Astrocyte (in vitro differentiated cells and primary cell): Measurements from ENCODE around the gene ATXN7. TPM values are rescaled to one million over a fixed set of nuclear protein-coding genes. Genes with fewer than 3 reads are reported as not detected.

ENCODE experiments used
- DNase-seq: peaks from one replicate; pipeline ENCODE4 v3.0.0-alpha.2; 2010; ENCODE audit warnings: low read depth
- FAIRE-seq: peaks from 2 replicates; lab custom pipeline; 2011; peaks lifted over from hg19 to GRCh38; lab: Jason Lieb, UNC
- H2AFZ ChIP-seq: 2 replicates; pipeline ENCODE4 v1.6.0; 2012; ENCODE audit warnings: low read depth, low read length, inconsistent platforms
- H3K27ac ChIP-seq: 2 replicates; pipeline ENCODE4 v1.5.1; 2011; ENCODE audit warnings: low read depth, low read length, inconsistent platforms
- H3K27me3 ChIP-seq: 2 replicates; pipeline ENCODE4 v1.6.0; 2011; ENCODE audit warnings: low read length, inconsistent platforms; ENCODE audit not compliant: insufficient read depth
- H3K36me3 ChIP-seq: 2 replicates; pipeline ENCODE4 v1.5.1; 2011; ENCODE audit warnings: low read length, inconsistent platforms; ENCODE audit not compliant: insufficient read depth
- H3K4me1 ChIP-seq: 2 replicates; pipeline ENCODE4 v1.5.1; 2011; ENCODE audit warnings: low read length, inconsistent platforms; ENCODE audit not compliant: insufficient read depth
- H3K4me2 ChIP-seq: 2 replicates; pipeline ENCODE4 v1.6.0; 2012; ENCODE audit warnings: low read length, inconsistent platforms
- H3K4me3 ChIP-seq: 2 replicates; pipeline ENCODE4 v1.5.1; 2011; ENCODE audit warnings: low read depth, mild to moderate bottlenecking, low read length, inconsistent platforms; ENCODE audit not compliant: insufficient read depth
- H3K79me2 ChIP-seq: 2 replicates; pipeline ENCODE4 v1.6.0; 2012; ENCODE audit warnings: mild to moderate bottlenecking, low read length, inconsistent platforms; ENCODE audit not compliant: insufficient read depth
- H3K9ac ChIP-seq: 2 replicates; pipeline ENCODE4 v1.6.0; 2012; ENCODE audit warnings: mild to moderate bottlenecking, low read length, inconsistent platforms
- H3K9me3 ChIP-seq: 2 replicates; pipeline ENCODE4 v1.5.1; 2012; ENCODE audit warnings: low read depth, mild to moderate bottlenecking, low read length, inconsistent platforms; ENCODE audit not compliant: insufficient read depth
- H4K20me1 ChIP-seq: 2 replicates; pipeline ENCODE4 v1.6.0; 2012; ENCODE audit warnings: low read length, inconsistent platforms; ENCODE audit not compliant: insufficient read depth
- H3K27ac Mint-ChIP-seq: one replicate; pipeline ENCODE4 v1.8.0; 2021; ENCODE audit warnings: mild to moderate bottlenecking, mixed read lengths; ENCODE audit not compliant: unreplicated experiment
- H3K27me3 Mint-ChIP-seq: one replicate; pipeline ENCODE4 v1.8.0; 2021; ENCODE audit warnings: low read depth, mixed read lengths; ENCODE audit not compliant: unreplicated experiment
- H3K36me3 Mint-ChIP-seq: one replicate; pipeline ENCODE4 v1.8.0; 2021; ENCODE audit warnings: low read depth, mixed read lengths; ENCODE audit not compliant: unreplicated experiment
- H3K4me1 Mint-ChIP-seq: one replicate; pipeline ENCODE4 v1.8.0; 2021; ENCODE audit warnings: low read depth, mixed read lengths; ENCODE audit not compliant: unreplicated experiment
- H3K4me3 Mint-ChIP-seq: one replicate; pipeline ENCODE4 v1.8.0; 2021; ENCODE audit warnings: mild to moderate bottlenecking, moderate library complexity, mixed read lengths; ENCODE audit not compliant: unreplicated experiment
- H3K9me3 Mint-ChIP-seq: one replicate; pipeline ENCODE4 v1.8.0; 2021; ENCODE audit warnings: mild to moderate bottlenecking, mixed read lengths; ENCODE audit not compliant: unreplicated experiment
- CTCF ChIP-seq: IDR thresholded peaks from 2 replicates; pipeline ENCODE4 v1.5.1; 2011; ENCODE audit warnings: low read depth, mild to moderate bottlenecking, inconsistent platforms, low read length, moderate library complexity; ENCODE audit not compliant: insufficient read depth
- EZH2 ChIP-seq: IDR thresholded peaks from 2 replicates; pipeline ENCODE4 v1.6.1; 2012; ENCODE audit warnings: mild to moderate bottlenecking, low read length, inconsistent platforms; ENCODE audit not compliant: insufficient read depth
- total RNA-seq: library from RNA; stranded (reverse); gene quantifications from 2 replicates; pipeline ENCODE4 v1.2.1, GENCODE V29; 2021

ATXN7 gene
- total RNA-seq, 1 donor from 2014 or later, result 17.6 TPM

GRCh38 chr3:63867225-63867624 lies 3.6 kb downstream of the ATXN7 start:
- peaks cover 21% of the 10 kb centered on the region for H3K4me1 Mint-ChIP-seq
- H3K9me3 ChIP-seq, result no peaks in the 10 kb centered on the region
- H3K4me1 ChIP-seq, result peaks cover 12% of the 10 kb centered on the region
- H3K27ac Mint-ChIP-seq, result no peak overlapping the region
- H3K36me3 Mint-ChIP-seq, result peaks cover 3% of the 10 kb centered on the region
- H2AFZ ChIP-seq, result no peak overlapping the region
- TF ChIP-seq EZH2, result no peak
- TF ChIP-seq CTCF, result no peak
- H3K36me3 ChIP-seq, result no peaks in the 10 kb centered on the region
- H3K9ac ChIP-seq, result no peak overlapping the region
- no peak overlapping the region for H3K4me3 ChIP-seq
- H3K79me2 ChIP-seq, result peaks cover 75% of the 10 kb centered on the region
- no peaks in the 10 kb centered on the region for H3K27me3 ChIP-seq
- no peaks in the 10 kb centered on the region for H3K27me3 Mint-ChIP-seq
- FAIRE-seq, result no peak
- H3K4me3 Mint-ChIP-seq, result no peak overlapping the region
- no peak overlapping the region for H3K4me2 ChIP-seq
- no peak overlapping the region for H3K27ac ChIP-seq
- no peak for DNase-seq
- no peaks in the 10 kb centered on the region for H3K9me3 Mint-ChIP-seq
- peaks cover 23% of the 10 kb centered on the region for H4K20me1 ChIP-seq

GRCh38 chr3:63869940-63870614 lies 6.4 kb downstream of the ATXN7 start:
- Histone ChIP-seq H3K27ac (no peak overlapping the region), H3K4me3 (no peak overlapping the region), H3K4me2 (no peak overlapping the region), H3K27me3 (no peaks in the 10 kb centered on the region), H4K20me1 (peaks cover 42% of the 10 kb centered on the region), H3K79me2 (peaks cover 72% of the 10 kb centered on the region), H3K36me3 (no peaks in the 10 kb centered on the region), H3K4me1 (peaks cover 8% of the 10 kb centered on the region), H3K9ac (no peak overlapping the region), H3K9me3 (no peaks in the 10 kb centered on the region), H2AFZ (no peak overlapping the region)
- FAIRE-seq (no peak), DNase-seq (no peak)
- TF ChIP-seq CTCF (no peak), EZH2 (no peak)
- Mint-ChIP-seq H3K27ac (no peak overlapping the region), H3K9me3 (no peaks in the 10 kb centered on the region), H3K4me3 (no peak overlapping the region), H3K27me3 (no peaks in the 10 kb centered on the region), H3K4me1 (peaks cover 16% of the 10 kb centered on the region), H3K36me3 (peaks cover 3% of the 10 kb centered on the region)

GRCh38 chr3:63870615-63871005 lies 6.9 kb downstream of the ATXN7 start:
- Histone ChIP-seq H3K27ac (no peak overlapping the region), H3K9me3 (no peaks in the 10 kb centered on the region), H4K20me1 (peaks cover 47% of the 10 kb centered on the region), H3K9ac (no peak overlapping the region), H3K4me3 (no peak overlapping the region), H3K4me2 (no peak overlapping the region), H3K4me1 (peaks cover 8% of the 10 kb centered on the region), H3K27me3 (no peaks in the 10 kb centered on the region), H3K79me2 (peaks cover 73% of the 10 kb centered on the region), H3K36me3 (no peaks in the 10 kb centered on the region), H2AFZ (no peak overlapping the region)
- Mint-ChIP-seq H3K27me3 (no peaks in the 10 kb centered on the region), H3K9me3 (no peaks in the 10 kb centered on the region), H3K27ac (no peak overlapping the region), H3K4me1 (peaks cover 13% of the 10 kb centered on the region), H3K36me3 (peaks cover 3% of the 10 kb centered on the region), H3K4me3 (no peak overlapping the region)
- FAIRE-seq (no peak), DNase-seq (no peak)
- TF ChIP-seq EZH2 (no peak), CTCF (no peak)
